K562 (cell line): ENCODE measurements around the gene DNALI1. TPM values are rescaled to one million over a fixed set of nuclear protein-coding genes. Genes with fewer than 3 reads are reported as not detected.
A peak's percentile ranks its signal among the peaks of the same experiment; 100 is the strongest.

Source experiments
- CBX8 ChIP-seq: fragments of 200-600 bp; sonication (generic); IDR thresholded peaks from 2 replicates; pipeline ENCODE4 v1.6.1; 2012; ENCODE audit warnings: borderline replicate concordance, mixed run types, low read depth, mild to moderate bottlenecking, moderate library complexity, mixed read lengths, low read length, control low read depth, inconsistent platforms; ENCODE audit not compliant: poor library complexity, severe bottlenecking; ENCODE audit errors: extremely low read depth
- ELF1 ChIP-seq: fragments of 200-800 bp; sonication (Bioruptor generic); IDR thresholded peaks from 2 replicates; pipeline ENCODE4 v1.6.1; 2016; ENCODE audit warnings: missing genetic modification characterization, missing compliant biosample characterization
- FOXP4 ChIP-seq: sonication (generic); formaldehyde crosslinking; IDR thresholded peaks from 2 replicates; pipeline ENCODE4 v1.8.0; 2022; ENCODE audit warnings: mild to moderate bottlenecking, missing genetic modification reagents, borderline replicate concordance
- JUN ChIP-seq, 2 experiments: sonication (generic) in 1 of 2; formaldehyde crosslinking in 1 of 2; IDR thresholded peaks; 2 replicates each; pipeline versions ENCODE4 v1.6.1 to v1.8.0; 2012 to 2022; ENCODE audit warnings: borderline replicate concordance in 2 of 2, mild to moderate bottlenecking in 2 of 2, improper control_type of control experiment in 1 of 2, low read depth in 1 of 2, low read length in 1 of 2, missing genetic modification reagents in 1 of 2
- JUND ChIP-seq, 2 experiments: IDR thresholded peaks; 2 replicates in 1 of 2; 3 replicates in 1 of 2; pipeline ENCODE4 v1.6.1; 2011; ENCODE audit warnings: borderline replicate concordance in 2 of 2, low read depth in 2 of 2, low read length in 2 of 2, improper control_type of control experiment in 1 of 2, missing biosample characterization in 1 of 2, missing genetic modification characterization in 1 of 2, missing genetic modification reagents in 1 of 2
- OTX1 ChIP-seq: fragments of 450-650 bp; formaldehyde crosslinking; IDR thresholded peaks from 2 replicates; pipeline ENCODE4 v1.4.0; 2022; ENCODE audit warnings: mild to moderate bottlenecking
- PATZ1 ChIP-seq: fragments of 250-450 bp; sonication (Bioruptor Pico); IDR thresholded peaks from 2 replicates; pipeline ENCODE4 v1.5.0; 2020; ENCODE audit warnings: mild to moderate bottlenecking, borderline replicate concordance
- POLR2G ChIP-seq: fragments of 200-400 bp; formaldehyde crosslinking; IDR thresholded peaks from 2 replicates; pipeline ENCODE4 v1.6.1; 2017; ENCODE audit warnings: low read depth, mild to moderate bottlenecking, antibody characterized with exemption, low read length, moderate library complexity
- SNAPC5 ChIP-seq: fragments of 250-450 bp; sonication (Bioruptor Pico); IDR thresholded peaks from 2 replicates; pipeline ENCODE4 v1.8.0; 2021; ENCODE audit warnings: moderate library complexity, mild to moderate bottlenecking, inconsistent platforms
- TCF7 ChIP-seq: sonication (generic); IDR thresholded peaks from 2 replicates; pipeline ENCODE4 v1.6.1; 2016; ENCODE audit warnings: antibody characterized with exemption, borderline replicate concordance
- TFAP4 ChIP-seq: sonication (generic); formaldehyde crosslinking; IDR thresholded peaks from 2 replicates; pipeline ENCODE4 v1.8.0; 2022; ENCODE audit warnings: missing genetic modification reagents, mild to moderate bottlenecking, moderate library complexity, borderline replicate concordance
- THAP12 ChIP-seq: fragments of 250-450 bp; sonication (Bioruptor Pico); IDR thresholded peaks from 2 replicates; pipeline ENCODE4 v1.9.0; 2021; ENCODE audit warnings: mild to moderate bottlenecking, inconsistent platforms
- ZBTB12 ChIP-seq: fragments of 250-450 bp; sonication (Bioruptor Pico); IDR thresholded peaks from 2 replicates; pipeline ENCODE4 v1.4.0; 2020
- ZNF253 ChIP-seq: fragments of 250-450 bp; sonication (Bioruptor Pico); conservative IDR thresholded peaks from 2 replicates; pipeline ENCODE4 v1.6.1; 2021; ENCODE audit warnings: mild to moderate bottlenecking
- ZNF79 ChIP-seq: fragments of 250-450 bp; sonication (Bioruptor Pico); IDR thresholded peaks from 2 replicates; pipeline ENCODE4 v1.4.0; 2020; ENCODE audit warnings: low read depth, mild to moderate bottlenecking, moderate library complexity
- polyA plus RNA-seq, 8 experiments: library from polyadenylated mRNA; depleted of rRNA in 4 of 8; stranded (reverse) in 5 of 8; unstranded in 3 of 8; fragments of >200 nt; fragmentation: Nextera tagmentation in 2 of 8; fragmentation: Illumina TruSeq in 1 of 8; extraction: Ambion mirVana in 2 of 8; extraction: Trizol in 1 of 8; gene quantifications; 2 replicates each; pipeline versions ENCODE4 v1.2.1 to v1.2.3, GENCODE V29; 2011 to 2014; ENCODE audit warnings: inconsistent platforms in 1 of 8, missing spikeins in 1 of 8
- total RNA-seq, 7 experiments: library from RNA; depleted of rRNA in 6 of 7; stranded (reverse); fragments of >200 nt in 6 of 7; fragmentation: Illumina TruSeq in 2 of 7; extraction: Trizol in 2 of 7; gene quantifications; 2 replicates each; pipeline versions ENCODE4 v1.2.1 to v1.2.3, GENCODE V29; 2011 to 2021; ENCODE audit warnings: low replicate concordance in 1 of 7

Gene DNALI1
- total and polyA plus RNA-seq, 9 of the 15 experiments (the other 6 are each of a cell fraction or from before 2014, with no cell fraction given), result 0.87 to 5.6 (median 1.2) TPM

GRCh38 chr1:37595440-37596181 lies 38.9 kb downstream of the DNALI1 start, which contains the start of gene GNL2 (continued):
- TF ChIP-seq ZNF79 (CRISPR knock-in tag) (peak; percentile 51; the same call in 1 of the 2 replicates), TFAP4 (CRISPR knock-in tag) (peak; percentile 95), PATZ1 (no peak), THAP12 (CRISPR knock-in tag) (peak; percentile 45), SNAPC5 (CRISPR knock-in tag) (no peak), FOXP4 (peak; percentile 47; the same call in 1 of the 2 replicates), ZBTB12 (CRISPR knock-in tag) (peak; percentile 88), POLR2G (peak; percentile 98), OTX1 (peak; percentile 72; the same call in 1 of the 2 replicates), CBX8 (no peak), ZNF253 (CRISPR knock-in tag) (no peak), TCF7 (no peak), ELF1 (peak; percentile 59; the same call in 1 of the 2 replicates), JUND (IDR thresholded peaks at IDR 0.05; ENCODE audit: borderline replicate concordance, low read depth, low read length) (peak; percentile 75; the same call in 1 of the 2 replicates), JUND (tag; IDR thresholded peaks at IDR 0.05; ENCODE audit: borderline replicate concordance, low read depth, low read length) (peak; percentile 69; the same call in 2 of the 3 replicates), JUN (IDR thresholded peaks at IDR 0.05; ENCODE audit: borderline replicate concordance, low read depth, low read length) (peak; percentile 85; the same call in 1 of the 2 replicates), JUN (CRISPR knock-in tag; IDR thresholded peaks at IDR 0.05; ENCODE audit: borderline replicate concordance) (no peak)
